ENCODE measurements around the gene TPO. TPM values are rescaled to one million over a fixed set of nuclear protein-coding genes. Genes with fewer than 3 reads are reported as not detected.

TPO gene
- total RNA-seq, 1 experiment from 2014 or later, result not detected

DNA sequence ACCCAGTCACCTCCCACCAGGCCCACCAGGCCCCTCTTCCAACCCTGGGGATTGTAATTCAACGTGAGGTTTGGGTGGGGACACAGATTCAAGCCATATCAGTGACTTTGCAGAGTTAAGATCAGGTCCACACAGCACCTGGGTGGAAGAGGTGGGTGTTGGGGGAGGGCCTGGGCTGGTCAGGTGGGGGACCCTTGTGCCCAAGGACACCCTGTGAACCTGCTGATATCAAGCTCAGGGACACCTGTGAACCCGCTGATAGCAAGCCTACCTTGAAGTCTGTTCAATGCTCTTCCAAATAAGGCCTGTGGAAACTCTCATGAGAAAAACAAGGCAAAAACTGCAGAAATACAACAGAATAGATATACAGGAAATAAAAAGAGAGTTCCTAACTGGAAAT lies 19.9 kb upstream of the TPO start:
- no peaks in the 10 kb centered on the region for H3K36me3 ChIP-seq (ENCODE audit: control insufficient read depth, insufficient read depth, low read length)
- TF ChIP-seq SIN3A (IDR thresholded peaks at IDR 0.05; ENCODE audit: borderline replicate concordance, insufficient read depth, low read depth, low read length) (no peak), REST (IDR thresholded peaks at IDR 0.05; ENCODE audit: insufficient read depth in 1 of 2, low read depth in 2 of 2, low read length in 1 of 2) (no peak), TCF7L2 (IDR thresholded peaks at IDR 0.05; ENCODE audit: low read depth, low read length) (no peak), POLR2AphosphoS5 (IDR thresholded peaks at IDR 0.05; ENCODE audit: low read depth, low read length) (no peak)
- TF ChIP-seq, protein P1, sequence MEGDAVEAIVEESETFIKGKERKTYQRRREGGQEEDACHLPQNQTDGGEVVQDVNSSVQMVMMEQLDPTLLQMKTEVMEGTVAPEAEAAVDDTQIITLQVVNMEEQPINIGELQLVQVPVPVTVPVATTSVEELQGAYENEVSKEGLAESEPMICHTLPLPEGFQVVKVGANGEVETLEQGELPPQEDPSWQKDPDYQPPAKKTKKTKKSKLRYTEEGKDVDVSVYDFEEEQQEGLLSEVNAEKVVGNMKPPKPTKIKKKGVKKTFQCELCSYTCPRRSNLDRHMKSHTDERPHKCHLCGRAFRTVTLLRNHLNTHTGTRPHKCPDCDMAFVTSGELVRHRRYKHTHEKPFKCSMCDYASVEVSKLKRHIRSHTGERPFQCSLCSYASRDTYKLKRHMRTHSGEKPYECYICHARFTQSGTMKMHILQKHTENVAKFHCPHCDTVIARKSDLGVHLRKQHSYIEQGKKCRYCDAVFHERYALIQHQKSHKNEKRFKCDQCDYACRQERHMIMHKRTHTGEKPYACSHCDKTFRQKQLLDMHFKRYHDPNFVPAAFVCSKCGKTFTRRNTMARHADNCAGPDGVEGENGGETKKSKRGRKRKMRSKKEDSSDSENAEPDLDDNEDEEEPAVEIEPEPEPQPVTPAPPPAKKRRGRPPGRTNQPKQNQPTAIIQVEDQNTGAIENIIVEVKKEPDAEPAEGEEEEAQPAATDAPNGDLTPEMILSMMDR (IDR thresholded peaks at IDR 0.05), result no peak
- no peaks in the 10 kb centered on the region for H3K4me1 ChIP-seq (ENCODE audit: control insufficient read depth, insufficient read depth, low read length)
- BruUV-seq (replicated peaks), result no TSS peak
- ChIA-PET CTCF (no interaction called here), POLR2A (no interaction called here)
- H3K4me3 ChIP-seq (ENCODE audit: low read depth in 2 of 2, low read length in 2 of 2), result no peak overlapping the region
- no peak overlapping the region for H3K27ac ChIP-seq (ENCODE audit: low read length)
- intact Hi-C loops (cut with micrococcal nuclease; ENCODE audit: unreplicated experiment), result no loop called here
- in situ Hi-C loops (cut with HindIII; ENCODE audit: low pct_unique_long_range_greater_than_20kb, low sequenced_read_pairs), result no loop called here
- no peaks in the 10 kb centered on the region for H3K27me3 ChIP-seq (ENCODE audit: control insufficient read depth, insufficient read depth, low read length)
- ATAC-seq (no peak), DNase-seq (ENCODE audit: low read depth, low spot score) (no peak)
- no peaks in the 10 kb centered on the region for H3K9me3 ChIP-seq (ENCODE audit: control insufficient read depth, insufficient read depth, low read depth, low read length)

- Histone ChIP-seq H3K4me3 (ENCODE audit: low read depth in 2 of 2, low read length in 2 of 2) (no peak overlapping the region), H3K4me1 (ENCODE audit: control insufficient read depth, insufficient read depth, low read length) (no peaks in the 10 kb centered on the region), H3K9me3 (ENCODE audit: control insufficient read depth, insufficient read depth, low read depth, low read length) (no peaks in the 10 kb centered on the region), H3K27ac (ENCODE audit: low read length) (no peak overlapping the region), H3K36me3 (ENCODE audit: control insufficient read depth, insufficient read depth, low read length) (no peaks in the 10 kb centered on the region), H3K27me3 (ENCODE audit: control insufficient read depth, insufficient read depth, low read length) (no peaks in the 10 kb centered on the region)
- DNase-seq (ENCODE audit: low read depth, low spot score) (no peak), ATAC-seq (no peak)
- BruUV-seq (replicated peaks), result no TSS peak
- intact Hi-C loops (cut with micrococcal nuclease; ENCODE audit: unreplicated experiment) (no loop called here), in situ Hi-C loops (cut with HindIII; ENCODE audit: low pct_unique_long_range_greater_than_20kb, low sequenced_read_pairs) (no loop called here)
- ChIA-PET POLR2A (no interaction called here), CTCF (no interaction called here)
- TF ChIP-seq, protein P1 (IDR thresholded peaks at IDR 0.05), result no peak
- TF ChIP-seq REST (IDR thresholded peaks at IDR 0.05; ENCODE audit: insufficient read depth in 1 of 2, low read depth in 2 of 2, low read length in 1 of 2), result no peak
Measured at GRCh38 chr2:1394709-1395408, 18.4 kb upstream of the TPO start.

All from Panc1 (cell line).